Keratinocyte (primary cell): ENCODE measurements around the gene MATK. TPM values are rescaled to one million over a fixed set of nuclear protein-coding genes. Genes with fewer than 3 reads are reported as not detected.

ENCODE experiments used
- DNase-seq: peaks from one replicate; pipeline ENCODE4 v3.0.0-alpha.2; 2011; ENCODE audit warnings: low read depth, missing footprints, low spot score
- FAIRE-seq: peaks from 2 replicates; lab custom pipeline; 2011; peaks lifted over from hg19 to GRCh38; lab: Jason Lieb, UNC
- H2AFZ ChIP-seq: 2 replicates; pipeline ENCODE4 v1.6.0; 2012; ENCODE audit warnings: low read length, control low read depth, inconsistent platforms; ENCODE audit not compliant: control insufficient read depth
- H3K27ac ChIP-seq: 2 replicates; pipeline ENCODE4 v1.5.1; 2011; ENCODE audit warnings: low read length; ENCODE audit not compliant: control insufficient read depth, insufficient read depth
- H3K27me3 ChIP-seq: 3 replicates; pipeline ENCODE4 v1.6.0; 2011; ENCODE audit warnings: low read length; ENCODE audit not compliant: control insufficient read depth, insufficient read depth; ENCODE audit errors: extremely low read depth
- H3K36me3 ChIP-seq, 2 experiments: 2 replicates in 1 of 2; 3 replicates in 1 of 2; pipeline ENCODE4 v1.5.1; 2011; ENCODE audit warnings: low read length in 2 of 2, mild to moderate bottlenecking in 1 of 2; ENCODE audit not compliant: control insufficient read depth in 2 of 2, insufficient read depth in 2 of 2; ENCODE audit errors: extremely low read depth in 1 of 2
- H3K4me1 ChIP-seq: 3 replicates; pipeline ENCODE4 v1.5.1; 2011; ENCODE audit warnings: low read length; ENCODE audit not compliant: control insufficient read depth, insufficient read depth; ENCODE audit errors: extremely low read depth
- H3K4me2 ChIP-seq: 3 replicates; pipeline ENCODE4 v1.6.0; 2011; ENCODE audit warnings: low read depth, low read length; ENCODE audit not compliant: control insufficient read depth, insufficient read depth; ENCODE audit errors: extremely low read depth
- H3K4me3 ChIP-seq, 3 experiments: fragments of 200-600 bp in 1 of 3; sonication (generic) in 1 of 3; 2 replicates in 2 of 3; 3 replicates in 1 of 3; pipeline ENCODE4 v1.5.1; 2011 to 2016; ENCODE audit warnings: low read length in 3 of 3, mild to moderate bottlenecking in 3 of 3, control low read depth in 2 of 3, inconsistent platforms in 1 of 3, low read depth in 1 of 3, mixed read lengths in 1 of 3, mixed run types in 1 of 3, moderate library complexity in 1 of 3; ENCODE audit not compliant: control insufficient read depth in 2 of 3, insufficient read depth in 2 of 3; ENCODE audit errors: extremely low read depth in 1 of 3
- H3K79me2 ChIP-seq: 2 replicates; pipeline ENCODE4 v1.6.0; 2012; ENCODE audit warnings: low read length; ENCODE audit not compliant: control insufficient read depth, insufficient read depth
- H3K9ac ChIP-seq: 3 replicates; pipeline ENCODE4 v1.6.0; 2011; ENCODE audit warnings: low read length; ENCODE audit not compliant: control insufficient read depth, insufficient read depth; ENCODE audit errors: extremely low read depth
- H3K9me1 ChIP-seq: 3 replicates; pipeline ENCODE4 v1.6.0; 2011; ENCODE audit warnings: low read length; ENCODE audit not compliant: control insufficient read depth, insufficient read depth; ENCODE audit errors: extremely low read depth
- H3K9me3 ChIP-seq: 2 replicates; pipeline ENCODE4 v1.5.1; 2012; ENCODE audit warnings: low read depth, low read length; ENCODE audit not compliant: control insufficient read depth
- H4K20me1 ChIP-seq: 3 replicates; pipeline ENCODE4 v1.6.0; 2011; ENCODE audit warnings: low read length; ENCODE audit not compliant: control insufficient read depth, insufficient read depth; ENCODE audit errors: extremely low read depth
- CTCF ChIP-seq, 3 experiments: IDR thresholded peaks in 1 of 3; conservative IDR thresholded peaks in 1 of 3; optimal IDR thresholded peaks in 1 of 3; 2 replicates in 2 of 3; 3 replicates in 1 of 3; pipeline versions ENCODE3 to v1.5.1; 2011; ENCODE audit warnings: low read length in 3 of 3, mild to moderate bottlenecking in 3 of 3, moderate library complexity in 2 of 3, control low read depth in 1 of 3, inconsistent platforms in 1 of 3; ENCODE audit not compliant: insufficient read depth in 2 of 3; ENCODE audit errors: extremely low read depth in 1 of 3
- EZH2 ChIP-seq: IDR thresholded peaks from one replicate; pipeline ENCODE4 v1.6.1; 2012; ENCODE audit warnings: inconsistent platforms, mild to moderate bottlenecking, low read length, moderate library complexity
- dilution Hi-C: fragments of 300-500 bp; cut with MboI; formaldehyde crosslinking; loops from one replicate; pipeline ENCODE4 v1.7.0; 2020; ENCODE audit warnings: low sequenced_read_pairs; ENCODE audit not compliant: extremely low pct_ligation_motif_present
- polyA plus RNA-seq, 5 experiments: library from polyadenylated mRNA; depleted of rRNA in 3 of 5; stranded (reverse) in 3 of 5; stranded (forward) in 1 of 5; unstranded in 1 of 5; fragments of >200 nt; gene quantifications; 1 replicate in 1 of 5; 2 replicates in 3 of 5; 3 replicates in 1 of 5; pipeline versions ENCODE4 v1.2.1 to v1.2.3, GENCODE V29; 2011 to 2012; ENCODE audit warnings: missing spikeins in 2 of 5, low read depth in 1 of 5, low replicate concordance in 1 of 5

Gene MATK
- polyA plus RNA-seq, 1 donor (not counting 4 experiments of a cell fraction or from before 2014, with no cell fraction given): 0.16 TPM

GRCh38 chr19:3738477-3739220, 47.5 kb downstream of the MATK start:
- dilution Hi-C loops: no loop called here
- H3K9ac ChIP-seq: no peak overlapping the region
- FAIRE-seq: no peak

GRCh38 chr19:3737487-3738205, 48.5 kb downstream of the MATK start:
- H3K9me1 ChIP-seq: no peaks in the 10 kb centered on the region
- no peak overlapping the region for H3K4me3 ChIP-seq
- DNase-seq: no peak
- no peaks in the 10 kb centered on the region for H3K79me2 ChIP-seq
- no peak overlapping the region for H3K27ac ChIP-seq
- no peak overlapping the region for H2AFZ ChIP-seq
- FAIRE-seq: no peak
- no peak overlapping the region for H3K9ac ChIP-seq
- no peaks in the 10 kb centered on the region for H3K4me1 ChIP-seq
- no peaks in the 10 kb centered on the region for H3K9me3 ChIP-seq
- dilution Hi-C loops: no loop called here
- H3K36me3 ChIP-seq: no peaks in the 10 kb centered on the region
- H4K20me1 ChIP-seq: no peaks in the 10 kb centered on the region
- TF ChIP-seq CTCF (optimal IDR thresholded peaks at IDR 0.05 in 1 of 3, IDR thresholded peaks at IDR 0.05 in 1 of 3, conservative IDR thresholded peaks at IDR 0.05 in 1 of 3; ENCODE audit: extremely low read depth in 1 of 3, insufficient read depth in 2 of 3, low read length in 3 of 3): no peak
- no peak for TF ChIP-seq EZH2
- H3K27me3 ChIP-seq: peaks cover 3% of the 10 kb centered on the region
- H3K4me2 ChIP-seq: no peak overlapping the region

More at GRCh38 chr19:3738477-3739220, 47.5 kb downstream of the MATK start:
- Histone ChIP-seq H3K4me2 (no peak overlapping the region), H3K4me3 (no peak overlapping the region), H2AFZ (no peak overlapping the region), H3K9me1 (peaks cover under 1% of the 10 kb centered on the region), H3K27me3 (peaks cover 3% of the 10 kb centered on the region), H3K9me3 (no peaks in the 10 kb centered on the region), H3K4me1 (no peaks in the 10 kb centered on the region), H3K27ac (no peak overlapping the region), H4K20me1 (no peaks in the 10 kb centered on the region), H3K36me3 (no peaks in the 10 kb centered on the region), H3K79me2 (no peaks in the 10 kb centered on the region)
- no peak for TF ChIP-seq CTCF (optimal IDR thresholded peaks at IDR 0.05 in 1 of 3, IDR thresholded peaks at IDR 0.05 in 1 of 3, conservative IDR thresholded peaks at IDR 0.05 in 1 of 3; ENCODE audit: extremely low read depth in 1 of 3, insufficient read depth in 2 of 3, low read length in 3 of 3)
- TF ChIP-seq EZH2: no peak
- no peak for DNase-seq
